ENCODE measurements around the gene OCSTAMP.

- TF ChIP-seq CTCF (IDR thresholded peaks at IDR 0.05) (no peak), ZFX (IDR thresholded peaks at IDR 0.05; ENCODE audit: borderline replicate concordance) (no peak)
These were observed 13.9 kb upstream of the OCSTAMP start for GRCh38 chr20:46564241-46564957.

Measured in 22Rv1 (cell line).